ENCODE measurements around the gene GEMIN2. TPM values are rescaled to one million over a fixed set of nuclear protein-coding genes. Genes with fewer than 3 reads are reported as not detected.
A peak's percentile ranks its signal among the peaks of the same experiment; 100 is the strongest.

Gene GEMIN2
- polyA plus RNA-seq, 2 of the 4 experiments (the other 2 are of a cell fraction), result 30.6 to 67.8 TPM

- ChIA-PET CTCF (interaction anchor here (0.6 to 2.2 kb wide), 4 partner anchors 29 to 323 kb away, joined by 3 to 11 read pairs (median 4); no protein-coding TSS in a partner anchor), POLR2A (interaction anchor here (0.6 to 2.2 kb wide), 13 partner anchors 10 to 329 kb away, joined by 3 to 34 read pairs (median 4); partner anchors contain the start of genes FBXO33, GEMIN2, PNN and TRAPPC6B)
- peaks cover 18% of the 10 kb centered on the region for H3K4me1 ChIP-seq
- H3K27ac ChIP-seq, result peak within 1 kb of the TSS; percentile 97
- no peaks in the 10 kb centered on the region for H3K9me3 ChIP-seq
- peak within 1 kb of the TSS; percentile 90 for H3K4me3 ChIP-seq
- under 1% methylated on average over 25 of the region's 58 CpGs for WGBS (ENCODE audit: missing lambda C conversion rate)
- peak; percentile 97 to 98 for ATAC-seq
- no peak for FAIRE-seq
- DNase-seq (ENCODE audit: low read depth in 1 of 2, low spot score in 1 of 2), result peak; percentile 75 to 92
- H3K4me2 ChIP-seq, result peak within 1 kb of the TSS; percentile 82
- TF ChIP-seq, protein P1, sequence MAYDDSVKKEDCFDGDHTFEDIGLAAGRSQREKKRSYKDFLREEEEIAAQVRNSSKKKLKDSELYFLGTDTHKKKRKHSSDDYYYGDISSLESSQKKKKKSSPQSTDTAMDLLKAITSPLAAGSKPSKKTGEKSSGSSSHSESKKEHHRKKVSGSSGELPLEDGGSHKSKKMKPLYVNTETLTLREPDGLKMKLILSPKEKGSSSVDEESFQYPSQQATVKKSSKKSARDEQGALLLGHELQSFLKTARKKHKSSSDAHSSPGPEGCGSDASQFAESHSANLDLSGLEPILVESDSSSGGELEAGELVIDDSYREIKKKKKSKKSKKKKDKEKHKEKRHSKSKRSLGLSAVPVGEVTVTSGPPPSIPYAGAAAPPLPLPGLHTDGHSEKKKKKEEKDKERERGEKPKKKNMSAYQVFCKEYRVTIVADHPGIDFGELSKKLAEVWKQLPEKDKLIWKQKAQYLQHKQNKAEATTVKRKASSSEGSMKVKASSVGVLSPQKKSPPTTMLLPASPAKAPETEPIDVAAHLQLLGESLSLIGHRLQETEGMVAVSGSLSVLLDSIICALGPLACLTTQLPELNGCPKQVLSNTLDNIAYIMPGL (CRISPR knock-in tag; IDR thresholded peaks at IDR 0.05; ENCODE audit: borderline replicate concordance), result no peak
- TF ChIP-seq CBX2 (IDR thresholded peaks at IDR 0.05; ENCODE audit: borderline replicate concordance, low read depth) (no peak), KDM5A (IDR thresholded peaks at IDR 0.05) (no peak), CHD2 (IDR thresholded peaks at IDR 0.05; ENCODE audit: low read length, partially characterized antibody) (no peak), ZC3H11A (IDR thresholded peaks at IDR 0.05) (no peak), PBX3 (IDR thresholded peaks at IDR 0.05) (peak; percentile 27; the same call in 1 of the 2 replicates), E2F6 (IDR thresholded peaks at IDR 0.05; ENCODE audit: borderline replicate concordance, low read depth) (no peak), BCL3 (IDR thresholded peaks at IDR 0.05) (peak; percentile 57; the same call in 2 of the 3 replicates), ZNF302 (CRISPR knock-in tag; IDR thresholded peaks at IDR 0.05) (no peak), PHF8 (IDR thresholded peaks at IDR 0.05; ENCODE audit: borderline replicate concordance, low read depth) (peak; percentile 86), EHF (CRISPR knock-in tag; IDR thresholded peaks at IDR 0.05) (no peak), HOXB13 (CRISPR knock-in tag; IDR thresholded peaks at IDR 0.05; ENCODE audit: low read depth) (no peak), HDAC2 (IDR thresholded peaks at IDR 0.05) (no peak), CEBPB (IDR thresholded peaks at IDR 0.05) (peak in 1 of 2 experiments; percentile 81; a peak in 2 of 4 replicates), MYC (IDR thresholded peaks at IDR 0.05; ENCODE audit: borderline replicate concordance, low read length) (no peak; the same call in none of the 2 replicates), JUN (IDR thresholded peaks at IDR 0.05) (peak; percentile 67 to 69; a peak in 2 of 5 replicates), RFX5 (IDR thresholded peaks at IDR 0.05) (no peak), NPAS2 (CRISPR knock-in tag; IDR thresholded peaks at IDR 0.05; ENCODE audit: borderline replicate concordance) (no peak), SMC3 (IDR thresholded peaks at IDR 0.05) (no peak), RAD21 (conservative IDR thresholded peaks at IDR 0.05 in 1 of 2, IDR thresholded peaks at IDR 0.05 in 1 of 2) (no peak), BHLHE40 (IDR thresholded peaks at IDR 0.05; ENCODE audit: low read depth, low read length) (no peak), FOSB (CRISPR knock-in tag; IDR thresholded peaks at IDR 0.05) (no peak)
- TF ChIP-seq, protein P2, sequence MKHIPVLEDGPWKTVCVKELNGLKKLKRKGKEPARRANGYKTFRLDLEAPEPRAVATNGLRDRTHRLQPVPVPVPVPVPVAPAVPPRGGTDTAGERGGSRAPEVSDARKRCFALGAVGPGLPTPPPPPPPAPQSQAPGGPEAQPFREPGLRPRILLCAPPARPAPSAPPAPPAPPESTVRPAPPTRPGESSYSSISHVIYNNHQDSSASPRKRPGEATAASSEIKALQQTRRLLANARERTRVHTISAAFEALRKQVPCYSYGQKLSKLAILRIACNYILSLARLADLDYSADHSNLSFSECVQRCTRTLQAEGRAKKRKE (CRISPR knock-in tag; IDR thresholded peaks at IDR 0.05; ENCODE audit: low read depth), result no peak
- TF ChIP-seq, protein P3, sequence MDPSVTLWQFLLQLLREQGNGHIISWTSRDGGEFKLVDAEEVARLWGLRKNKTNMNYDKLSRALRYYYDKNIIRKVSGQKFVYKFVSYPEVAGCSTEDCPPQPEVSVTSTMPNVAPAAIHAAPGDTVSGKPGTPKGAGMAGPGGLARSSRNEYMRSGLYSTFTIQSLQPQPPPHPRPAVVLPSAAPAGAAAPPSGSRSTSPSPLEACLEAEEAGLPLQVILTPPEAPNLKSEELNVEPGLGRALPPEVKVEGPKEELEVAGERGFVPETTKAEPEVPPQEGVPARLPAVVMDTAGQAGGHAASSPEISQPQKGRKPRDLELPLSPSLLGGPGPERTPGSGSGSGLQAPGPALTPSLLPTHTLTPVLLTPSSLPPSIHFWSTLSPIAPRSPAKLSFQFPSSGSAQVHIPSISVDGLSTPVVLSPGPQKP (IDR thresholded peaks at IDR 0.05; ENCODE audit: low read depth, low read length), result no peak
- TF ChIP-seq, protein P4, sequence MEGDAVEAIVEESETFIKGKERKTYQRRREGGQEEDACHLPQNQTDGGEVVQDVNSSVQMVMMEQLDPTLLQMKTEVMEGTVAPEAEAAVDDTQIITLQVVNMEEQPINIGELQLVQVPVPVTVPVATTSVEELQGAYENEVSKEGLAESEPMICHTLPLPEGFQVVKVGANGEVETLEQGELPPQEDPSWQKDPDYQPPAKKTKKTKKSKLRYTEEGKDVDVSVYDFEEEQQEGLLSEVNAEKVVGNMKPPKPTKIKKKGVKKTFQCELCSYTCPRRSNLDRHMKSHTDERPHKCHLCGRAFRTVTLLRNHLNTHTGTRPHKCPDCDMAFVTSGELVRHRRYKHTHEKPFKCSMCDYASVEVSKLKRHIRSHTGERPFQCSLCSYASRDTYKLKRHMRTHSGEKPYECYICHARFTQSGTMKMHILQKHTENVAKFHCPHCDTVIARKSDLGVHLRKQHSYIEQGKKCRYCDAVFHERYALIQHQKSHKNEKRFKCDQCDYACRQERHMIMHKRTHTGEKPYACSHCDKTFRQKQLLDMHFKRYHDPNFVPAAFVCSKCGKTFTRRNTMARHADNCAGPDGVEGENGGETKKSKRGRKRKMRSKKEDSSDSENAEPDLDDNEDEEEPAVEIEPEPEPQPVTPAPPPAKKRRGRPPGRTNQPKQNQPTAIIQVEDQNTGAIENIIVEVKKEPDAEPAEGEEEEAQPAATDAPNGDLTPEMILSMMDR (IDR thresholded peaks at IDR 0.05), result no peak
- TF ChIP-seq, protein P5, sequence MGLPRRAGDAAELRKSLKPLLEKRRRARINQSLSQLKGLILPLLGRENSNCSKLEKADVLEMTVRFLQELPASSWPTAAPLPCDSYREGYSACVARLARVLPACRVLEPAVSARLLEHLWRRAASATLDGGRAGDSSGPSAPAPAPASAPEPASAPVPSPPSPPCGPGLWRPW (IDR thresholded peaks at IDR 0.05), result no peak
These were observed 10.9 kb upstream of the GEMIN2 start, which contains the start of gene SEC23A for GRCh38 chr14:39102969-39103957. SEC23A (minus strand) TSS chr14:39103235; CDS start chr14:39096118, 7,117 bp downstream.
